Measurements from ENCODE around the gene RUNX1. TPM values are rescaled to one million over a fixed set of nuclear protein-coding genes. Genes with fewer than 3 reads are reported as not detected.

The RUNX1 gene
- total RNA-seq, 6 experiments from 2014 or later, result 2.9 to 18.3 (median 4.3) TPM

DNA sequence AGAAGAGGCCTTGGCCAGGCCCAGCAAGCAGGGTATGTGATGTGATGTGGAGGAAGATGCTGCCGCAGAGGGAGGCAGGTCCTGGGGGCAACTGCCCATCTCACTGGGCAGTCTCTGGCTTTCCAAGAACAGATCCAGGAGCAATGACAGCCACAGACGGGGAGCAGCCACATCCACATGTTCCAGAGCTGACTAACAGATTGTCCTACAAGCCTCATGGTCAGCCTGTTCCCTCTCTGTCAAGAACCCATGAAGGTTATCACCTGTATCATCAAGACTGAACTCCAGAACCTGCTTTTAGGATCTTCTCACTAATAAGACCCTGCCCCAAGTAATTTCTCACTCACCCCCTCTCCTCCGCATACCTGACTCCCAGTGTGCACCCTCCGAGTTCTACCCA, 187.8 kb downstream of the RUNX1 start:
- H3K4me3 ChIP-seq, result no peak overlapping the region
- H3K27ac ChIP-seq, result no peak overlapping the region
- no peak for DNase-seq
- no peaks in the 10 kb centered on the region for H3K9me3 ChIP-seq
- 100% methylated on average over 4 of the region's 4 CpGs for WGBS (ENCODE audit: insufficient coverage, low coverage, low lambda C conversion rate, missing lambda C conversion rate)
- H3K36me3 ChIP-seq, result peaks cover 0 to 4% (median 3%) of the 10 kb centered on the region in 4 donors
- no peak for ATAC-seq
- intact Hi-C loops (cut with DNase I), result no loop called here
- TF ChIP-seq, protein P1, sequence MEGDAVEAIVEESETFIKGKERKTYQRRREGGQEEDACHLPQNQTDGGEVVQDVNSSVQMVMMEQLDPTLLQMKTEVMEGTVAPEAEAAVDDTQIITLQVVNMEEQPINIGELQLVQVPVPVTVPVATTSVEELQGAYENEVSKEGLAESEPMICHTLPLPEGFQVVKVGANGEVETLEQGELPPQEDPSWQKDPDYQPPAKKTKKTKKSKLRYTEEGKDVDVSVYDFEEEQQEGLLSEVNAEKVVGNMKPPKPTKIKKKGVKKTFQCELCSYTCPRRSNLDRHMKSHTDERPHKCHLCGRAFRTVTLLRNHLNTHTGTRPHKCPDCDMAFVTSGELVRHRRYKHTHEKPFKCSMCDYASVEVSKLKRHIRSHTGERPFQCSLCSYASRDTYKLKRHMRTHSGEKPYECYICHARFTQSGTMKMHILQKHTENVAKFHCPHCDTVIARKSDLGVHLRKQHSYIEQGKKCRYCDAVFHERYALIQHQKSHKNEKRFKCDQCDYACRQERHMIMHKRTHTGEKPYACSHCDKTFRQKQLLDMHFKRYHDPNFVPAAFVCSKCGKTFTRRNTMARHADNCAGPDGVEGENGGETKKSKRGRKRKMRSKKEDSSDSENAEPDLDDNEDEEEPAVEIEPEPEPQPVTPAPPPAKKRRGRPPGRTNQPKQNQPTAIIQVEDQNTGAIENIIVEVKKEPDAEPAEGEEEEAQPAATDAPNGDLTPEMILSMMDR (IDR thresholded peaks at IDR 0.05), result no peak
- no peak for TF ChIP-seq POLR2A (IDR thresholded peaks at IDR 0.05)
- H3K4me1 ChIP-seq, result peaks cover 0 to 9% (median 0%) of the 10 kb centered on the region in 4 donors
- H3K27me3 ChIP-seq, result no peaks in the 10 kb centered on the region

DNA sequence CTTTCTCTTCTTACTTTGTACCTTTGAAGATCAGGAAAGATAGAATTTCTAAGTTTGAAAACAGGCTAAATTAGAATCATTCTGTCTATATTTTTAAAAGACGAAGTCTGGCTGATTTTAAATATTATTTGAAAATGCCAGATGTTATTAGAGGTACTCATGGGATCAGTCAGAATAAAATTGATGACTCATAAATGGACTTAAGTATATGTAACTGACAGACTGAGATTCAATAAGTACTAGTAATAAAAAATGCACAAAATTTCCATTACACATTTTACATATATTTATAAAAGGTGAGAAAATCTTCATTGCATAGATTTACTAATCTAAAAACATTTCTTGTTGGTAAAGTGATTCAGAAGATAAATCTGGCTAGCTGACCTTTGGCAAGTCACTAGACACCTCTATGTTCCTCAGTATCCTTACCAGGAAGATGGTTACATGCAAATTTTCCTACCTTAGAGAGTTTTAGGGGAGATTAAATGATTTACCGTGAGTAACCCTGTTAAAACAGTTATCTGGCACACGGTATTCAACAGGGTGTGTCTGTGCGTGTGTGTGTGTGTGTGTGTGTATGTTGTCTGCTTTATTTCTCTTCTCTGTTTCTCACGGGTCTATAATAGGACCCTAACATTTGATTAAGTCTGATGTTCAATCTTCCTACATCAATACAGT, 189.0 kb downstream of the RUNX1 start:
- intact Hi-C loops (cut with DNase I), result no loop called here
- H3K36me3 ChIP-seq, result peaks cover 0 to 4% (median 3%) of the 10 kb centered on the region in 4 donors
- no peaks in the 10 kb centered on the region for H3K27me3 ChIP-seq
- ATAC-seq (no peak), DNase-seq (no peak)
- no peaks in the 10 kb centered on the region for H3K9me3 ChIP-seq
- H3K4me1 ChIP-seq, result no peaks in the 10 kb centered on the region
- 75% methylated on average over 5 of the region's 5 CpGs for WGBS (ENCODE audit: insufficient coverage, low coverage, low lambda C conversion rate, missing lambda C conversion rate)
- TF ChIP-seq, protein P1 (IDR thresholded peaks at IDR 0.05), result no peak
- no peak for TF ChIP-seq POLR2A (IDR thresholded peaks at IDR 0.05)
- H3K27ac ChIP-seq, result no peak overlapping the region
- H3K4me3 ChIP-seq, result no peak overlapping the region

DNA sequence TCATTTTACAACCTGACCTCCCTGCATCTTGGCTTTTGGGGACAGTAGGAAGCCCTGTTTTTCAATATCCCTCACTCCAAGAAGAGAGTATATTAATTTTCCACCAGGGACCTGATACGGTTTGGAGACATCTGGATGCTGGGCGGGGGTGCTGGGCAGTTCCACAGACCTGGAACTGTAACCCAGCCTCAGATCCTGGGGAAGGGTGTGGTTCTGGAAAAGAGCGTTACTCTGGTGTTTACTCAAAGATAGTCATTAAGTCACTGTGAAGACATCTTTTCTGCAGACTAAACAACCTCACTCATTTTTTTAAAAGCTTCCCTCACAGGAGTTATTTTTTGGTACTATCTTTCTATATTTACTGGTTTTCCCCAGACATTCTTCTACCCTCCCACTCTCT, 190.5 kb downstream of the RUNX1 start:
- DNase-seq (no peak), ATAC-seq (no peak)
- no peak overlapping the region for H3K4me3 ChIP-seq
- intact Hi-C loops (cut with DNase I), result no loop called here
- H3K4me1 ChIP-seq, result no peaks in the 10 kb centered on the region
- H3K27me3 ChIP-seq, result no peaks in the 10 kb centered on the region
- H3K9me3 ChIP-seq, result no peaks in the 10 kb centered on the region
- H3K36me3 ChIP-seq, result peaks cover 0 to 4% (median 4%) of the 10 kb centered on the region in 4 donors
- 75% methylated on average over 3 of the region's 3 CpGs for WGBS (ENCODE audit: insufficient coverage, low coverage, low lambda C conversion rate, missing lambda C conversion rate)
- TF ChIP-seq, protein P1 (IDR thresholded peaks at IDR 0.05), result no peak
- H3K27ac ChIP-seq, result no peak overlapping the region

DNA sequence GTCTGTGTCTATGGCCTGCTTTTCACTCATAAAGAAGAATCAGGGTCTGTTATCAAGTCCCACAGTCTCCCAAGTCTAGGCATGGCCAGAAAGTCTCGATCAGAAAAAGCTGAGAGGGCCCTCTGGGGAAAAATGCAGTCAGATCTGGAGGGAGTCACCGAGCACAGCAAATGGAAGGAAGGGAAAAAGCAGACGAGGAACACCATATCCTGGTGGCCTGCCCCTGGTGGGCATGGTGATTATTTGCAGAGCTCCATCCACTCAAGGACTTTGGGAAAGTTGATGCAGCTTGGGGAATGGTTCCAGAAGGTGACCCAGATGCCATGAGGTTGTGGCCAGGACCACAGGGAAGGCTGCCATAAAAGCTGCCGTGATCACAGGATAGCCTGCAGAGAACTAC, 191.2 kb downstream of the RUNX1 start:
- DNase-seq (no peak), ATAC-seq (no peak)
- Histone ChIP-seq H3K27me3 (no peaks in the 10 kb centered on the region), H3K27ac (no peak overlapping the region), H3K36me3 (peaks cover 0 to 4% (median 4%) of the 10 kb centered on the region in 4 donors), H3K9me3 (no peaks in the 10 kb centered on the region), H3K4me1 (no peaks in the 10 kb centered on the region), H3K4me3 (no peak overlapping the region)
- intact Hi-C loops (cut with DNase I), result no loop called here
- TF ChIP-seq, protein P1 (IDR thresholded peaks at IDR 0.05), result no peak
- no peak for TF ChIP-seq POLR2A (IDR thresholded peaks at IDR 0.05)
- 77% methylated on average over 4 of the region's 4 CpGs for WGBS (ENCODE audit: insufficient coverage, low coverage, low lambda C conversion rate, missing lambda C conversion rate)

Data from right lobe of liver (tissue), 6 donors.